GM21723 (cell line): ENCODE data around the gene ABCE1.

ENCODE experiments used
- ATAC-seq: cut with Tn5 transposase; IDR thresholded peaks from one replicate; pipeline ENCODE4 v1.9.1; 2021; ENCODE audit warnings: mild to moderate bottlenecking, moderate library complexity; ENCODE audit not compliant: unreplicated experiment

Gene ABCE1

DNA sequence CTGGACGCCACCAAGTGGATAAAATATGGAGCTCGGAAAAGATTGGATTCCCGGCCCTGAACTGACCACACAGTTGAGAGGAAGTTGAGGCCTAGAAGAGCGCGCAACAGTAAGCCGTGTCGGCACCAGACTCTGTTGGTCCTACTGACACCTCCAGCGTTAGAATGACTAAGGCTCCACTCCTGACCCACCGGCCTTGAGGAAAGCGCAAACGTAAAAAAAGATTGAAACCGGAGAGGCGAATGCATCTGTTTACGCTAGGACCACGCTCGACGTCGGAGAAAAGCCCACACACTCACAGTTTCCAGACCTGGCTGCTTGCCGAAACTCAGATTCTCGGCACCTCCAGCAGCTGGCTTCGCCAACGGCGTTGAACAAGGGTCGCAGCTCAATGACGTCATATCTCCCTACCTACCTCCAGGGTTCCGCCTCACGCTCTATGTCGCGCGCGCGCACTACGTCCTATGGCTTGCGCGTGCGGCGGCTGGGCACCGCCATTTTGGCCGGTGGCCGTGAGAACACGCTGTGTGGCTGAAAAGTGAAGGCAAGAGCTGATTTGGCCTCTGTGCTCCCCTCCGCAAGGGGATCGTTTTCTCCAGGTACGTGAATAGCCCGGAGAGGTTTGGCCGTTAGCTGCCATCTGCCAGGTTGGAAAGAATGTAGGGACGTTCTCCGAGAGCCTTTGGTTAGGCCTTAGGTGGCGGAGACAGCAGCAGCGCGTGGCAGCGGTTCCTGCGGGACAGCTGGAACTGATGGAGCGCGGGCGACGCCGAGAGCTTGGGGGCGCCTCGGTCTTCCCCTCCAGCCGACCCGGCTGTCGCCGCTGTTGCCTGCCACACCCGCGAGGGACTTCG, at the start of gene ABCE1, which contains the start of gene ANAPC10:
Gene ABCE1, plus strand, starts transcription at position 491 of the 854 bp plus-strand sequence. CDS start 6,102 bp downstream, outside the sequence.
Gene ANAPC10, minus strand, starts transcription at position 376 of the 854 bp plus-strand sequence. CDS start 2,097 bp downstream, outside the sequence.
- peak; percentile 82 for ATAC-seq

DNA sequence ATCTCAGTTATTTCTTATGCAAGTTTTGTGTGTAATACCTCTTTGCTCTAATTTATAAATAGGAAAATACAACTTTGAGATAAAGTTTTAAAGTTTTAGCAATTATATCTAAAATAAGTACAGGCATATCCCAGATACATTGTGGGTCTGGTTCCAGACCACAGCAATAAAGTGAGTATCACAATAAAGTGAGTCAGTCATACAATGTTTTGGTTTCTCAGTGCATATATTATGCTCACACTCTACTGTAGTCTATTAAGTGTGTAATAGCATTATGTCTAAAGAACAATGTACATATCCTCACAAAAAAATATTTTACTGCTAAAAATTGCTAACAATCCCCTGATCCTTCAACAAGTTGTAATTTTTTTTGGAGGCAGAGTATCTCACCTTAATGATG, 49.3 kb upstream of the ABCE1 start:
- ATAC-seq: no peak

DNA sequence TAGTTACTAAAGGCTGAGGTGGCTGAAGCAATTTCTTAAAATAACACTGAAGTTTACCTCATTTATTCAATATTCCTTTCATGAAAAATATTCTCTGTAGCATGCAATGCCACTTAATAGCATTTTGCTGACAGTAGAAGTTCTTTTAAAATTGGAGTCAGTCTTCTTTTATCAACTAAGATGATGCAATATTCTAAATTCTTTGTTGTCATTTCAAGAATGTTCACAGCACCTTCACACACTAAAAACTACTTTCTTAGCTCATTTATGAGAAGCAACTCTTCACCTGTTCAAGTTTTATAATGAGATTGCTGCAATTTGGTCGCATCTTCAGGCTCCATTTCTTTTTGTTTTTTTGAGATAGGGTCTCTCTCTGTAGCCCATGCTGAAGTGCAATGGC, 48.9 kb upstream of the ABCE1 start:
- ATAC-seq: no peak

DNA sequence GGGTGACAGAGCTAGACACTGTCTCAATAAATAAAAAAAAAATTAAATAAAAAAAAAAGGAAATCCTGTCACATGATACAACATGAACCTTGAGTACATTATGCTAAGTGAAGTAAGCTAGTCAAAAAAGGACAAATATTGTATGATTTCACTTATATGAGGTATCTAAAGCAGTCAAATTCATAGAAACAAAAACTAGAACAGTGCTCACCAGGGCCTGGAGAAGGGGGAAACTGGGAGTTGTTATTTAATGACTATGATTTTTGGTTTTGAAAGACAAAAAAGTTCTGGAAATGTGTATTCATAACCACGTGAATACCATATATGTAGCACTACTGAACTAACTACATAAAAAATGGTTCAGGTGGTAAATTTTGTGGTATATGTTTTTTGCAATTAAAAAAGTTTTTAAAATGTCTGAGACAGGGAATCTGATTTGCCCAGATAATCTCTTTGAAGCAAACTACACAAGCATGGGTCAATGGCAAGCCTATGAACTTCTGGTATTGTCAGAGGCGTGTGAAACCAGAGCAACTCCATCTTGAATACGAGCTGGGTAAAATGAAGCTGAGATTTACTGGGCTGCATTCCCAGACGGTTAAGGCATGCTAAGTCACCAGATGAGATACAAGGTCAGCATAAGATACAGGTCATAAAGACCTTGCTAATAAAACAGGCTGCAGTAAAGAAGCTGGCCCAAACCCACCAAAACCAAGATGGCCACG, 42.4 kb upstream of the ABCE1 start:
- no peak for ATAC-seq

DNA sequence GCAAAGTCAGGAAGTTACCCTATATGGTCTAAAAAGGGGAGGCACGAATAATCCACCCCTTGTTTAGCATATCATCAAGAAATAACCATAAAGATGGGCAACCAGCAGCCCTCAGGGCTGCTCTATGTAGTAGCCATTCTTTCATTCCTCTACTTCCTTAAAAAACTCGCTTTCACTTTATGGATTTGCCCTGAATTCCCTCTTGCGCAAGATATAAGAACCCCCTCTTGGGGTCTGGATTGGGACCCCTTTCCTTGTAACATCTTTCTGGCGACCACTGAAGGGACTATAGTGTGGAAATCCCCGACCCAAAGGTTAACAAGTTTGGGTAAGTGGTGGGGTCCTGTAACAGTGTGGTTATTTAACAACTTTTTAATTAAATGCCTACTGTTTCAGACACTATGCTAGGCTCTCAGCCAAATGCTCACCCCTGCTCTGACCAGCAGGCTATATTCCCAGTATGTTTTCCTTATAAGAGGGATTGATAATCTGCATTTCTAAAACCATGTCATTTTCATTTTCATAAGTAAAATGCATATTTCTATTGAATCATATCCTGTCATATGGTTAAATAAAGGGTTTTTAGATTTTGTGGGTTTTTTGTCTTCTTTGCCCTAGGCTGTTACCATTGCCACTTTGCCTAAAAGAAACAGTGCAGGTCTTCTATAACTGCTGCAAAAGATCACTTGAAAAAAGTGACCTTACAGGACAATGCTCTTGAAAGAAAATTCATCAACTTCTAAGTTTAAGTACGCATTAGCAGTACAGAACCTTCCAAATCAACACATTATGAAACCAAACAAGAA, 41.6 kb upstream of the ABCE1 start:
- ATAC-seq: no peak

DNA sequence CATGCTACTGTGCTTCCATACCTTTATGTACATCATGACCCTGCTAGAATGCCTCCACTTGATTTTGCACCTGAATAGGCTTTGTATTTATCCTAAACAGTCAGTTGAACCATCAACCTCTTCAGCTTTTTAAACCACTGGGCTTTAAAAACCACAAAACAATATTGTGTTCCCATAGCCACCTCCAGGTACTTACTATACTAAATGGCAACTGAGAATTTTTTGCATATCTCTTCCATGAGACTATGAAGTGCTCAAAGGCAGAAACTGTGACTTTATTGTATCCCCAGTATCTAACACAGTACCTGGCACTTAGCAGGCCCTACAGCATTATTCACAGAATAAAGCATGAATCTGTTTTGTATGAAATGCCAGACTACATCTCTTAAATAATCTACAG, 39.9 kb upstream of the ABCE1 start:
- ATAC-seq: no peak

DNA sequence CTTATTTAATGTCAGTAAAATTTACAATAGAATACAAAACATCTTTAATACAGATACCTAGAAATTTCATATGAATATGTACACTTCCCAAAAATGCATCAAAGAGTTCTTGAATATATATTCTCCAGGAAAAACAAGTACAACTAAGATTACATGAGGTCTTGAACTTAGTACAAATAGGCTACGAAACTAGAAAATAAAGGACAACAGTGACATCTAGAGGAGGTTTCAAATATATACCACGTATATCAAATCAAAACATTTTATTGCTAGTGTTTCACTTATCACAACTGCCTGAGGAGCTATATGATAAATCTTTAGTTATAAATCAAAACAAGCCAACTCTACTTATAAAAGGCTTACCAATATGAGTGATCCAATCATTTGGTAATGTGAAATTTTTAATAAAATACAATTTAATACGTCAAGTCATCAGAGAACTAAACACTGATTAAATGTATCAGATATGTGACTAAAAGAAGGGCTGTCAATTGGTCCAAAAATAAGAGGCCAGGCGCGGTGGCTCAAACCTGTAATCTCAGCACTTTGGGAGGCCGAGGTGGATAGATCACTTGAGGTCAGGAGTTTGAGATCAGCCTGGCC, 36.7 kb upstream of the ABCE1 start:
- peak; percentile 79 for ATAC-seq

DNA sequence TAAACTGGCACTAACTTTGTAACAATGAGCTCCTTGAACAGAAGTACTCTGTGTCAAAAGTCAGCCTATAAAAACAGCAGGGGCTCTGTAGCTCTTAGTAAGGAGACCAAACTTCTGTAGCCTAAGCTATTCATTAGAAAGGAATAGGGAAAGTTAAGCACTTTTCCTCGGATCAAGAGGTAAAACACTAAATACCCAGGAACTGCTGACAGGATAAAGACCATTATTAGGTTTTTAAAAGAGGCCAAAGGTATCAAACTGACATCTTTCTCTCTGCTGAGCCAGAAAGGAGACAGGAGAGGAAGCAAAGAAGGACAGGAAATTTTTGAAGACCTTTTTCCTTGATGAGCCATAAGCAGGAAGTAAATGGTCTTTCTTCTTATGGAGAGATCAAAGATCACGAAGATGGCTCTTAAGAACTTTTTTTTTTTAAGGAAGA, 32.0 kb upstream of the ABCE1 start:
- no peak for ATAC-seq

DNA sequence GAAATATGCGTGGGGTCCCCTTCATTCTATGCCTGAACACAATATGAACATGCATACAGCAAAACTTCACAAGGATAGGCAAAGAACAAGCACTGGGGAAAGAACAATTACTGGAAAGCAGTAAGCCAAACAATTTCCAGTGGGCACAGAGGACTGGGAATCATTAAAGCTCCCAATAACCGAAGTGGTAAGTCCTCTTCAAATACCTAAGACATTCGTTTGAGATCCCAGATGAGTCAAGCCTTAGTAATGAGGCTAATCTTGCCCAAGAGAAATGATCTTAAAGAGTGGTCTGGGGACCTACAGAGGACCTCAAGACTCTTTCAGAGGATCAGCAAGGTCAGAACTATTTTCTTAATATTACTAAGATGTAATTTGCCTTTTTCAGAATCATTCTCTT, 28.8 kb upstream of the ABCE1 start:
- ATAC-seq: no peak

DNA sequence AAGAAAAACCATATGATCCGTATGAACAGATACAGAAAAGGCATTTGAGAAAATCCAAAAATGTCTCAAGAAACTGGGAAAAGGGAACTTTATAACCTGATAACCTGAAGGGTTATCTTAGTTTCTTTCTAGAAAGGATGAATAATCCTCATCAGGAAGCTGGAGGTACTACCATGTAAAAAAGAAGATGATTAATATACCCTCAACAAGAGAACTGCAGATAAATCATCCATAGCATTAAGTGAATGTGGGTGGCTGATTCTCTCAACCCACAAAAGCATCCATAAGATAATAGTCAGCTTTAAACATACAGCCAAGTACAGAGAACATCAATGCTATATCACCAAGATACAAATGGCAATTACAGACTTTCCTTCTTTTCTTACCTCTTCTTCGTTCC, 26.6 kb upstream of the ABCE1 start:
- ATAC-seq: no peak

DNA sequence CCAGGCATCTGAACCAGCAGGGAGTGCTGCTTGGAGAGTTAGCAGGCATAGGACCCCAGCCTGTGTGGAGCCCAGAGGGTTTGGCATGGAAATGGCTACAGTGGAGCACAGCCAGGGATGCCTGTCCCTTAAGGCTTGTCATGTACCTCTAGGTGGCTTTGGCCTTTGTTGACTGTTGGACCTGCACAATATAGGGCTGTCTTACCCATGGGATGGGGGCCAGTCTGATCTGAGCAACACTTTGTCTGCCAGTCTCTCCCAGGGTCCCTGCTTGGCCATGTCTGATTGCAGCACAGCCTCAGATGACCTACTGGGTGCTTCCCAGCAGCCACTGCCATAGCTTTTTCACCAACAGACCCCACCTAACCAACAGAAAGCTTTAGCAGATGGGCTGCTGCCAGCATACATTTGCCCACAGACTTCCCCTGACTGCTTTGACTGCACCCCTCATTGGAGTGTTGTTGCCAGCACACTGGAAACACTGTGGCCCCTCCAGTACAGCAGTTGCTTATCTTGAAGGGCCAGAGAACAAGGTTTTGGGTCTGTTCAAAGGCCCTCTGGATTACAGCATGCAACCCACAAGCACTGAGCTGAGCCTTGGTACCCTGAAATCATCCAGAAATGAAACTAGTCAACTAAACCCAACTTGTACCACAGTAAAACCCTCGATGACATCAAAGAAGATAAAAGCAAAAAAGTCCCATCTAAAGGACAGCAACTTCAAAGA, 22.2 kb upstream of the ABCE1 start:
- ATAC-seq: no peak

DNA sequence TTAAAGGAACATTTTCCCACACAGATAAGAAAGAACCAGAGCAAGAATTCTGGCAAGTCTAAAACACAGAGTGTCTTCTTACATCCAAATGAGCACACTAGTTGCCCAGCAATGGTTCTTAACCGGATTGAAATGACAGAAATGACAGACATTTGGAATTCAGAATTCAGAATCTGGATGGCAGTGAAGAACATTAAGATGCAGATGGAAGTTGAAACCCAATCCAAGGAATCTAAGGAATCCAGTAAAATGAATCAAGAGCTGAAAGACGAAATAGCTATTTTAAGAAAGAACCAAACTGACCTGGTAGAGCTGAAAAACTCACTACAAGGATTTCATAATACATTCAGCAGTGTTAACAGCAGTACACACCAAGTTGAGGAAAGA, 21.6 kb upstream of the ABCE1 start:
- ATAC-seq: no peak

DNA sequence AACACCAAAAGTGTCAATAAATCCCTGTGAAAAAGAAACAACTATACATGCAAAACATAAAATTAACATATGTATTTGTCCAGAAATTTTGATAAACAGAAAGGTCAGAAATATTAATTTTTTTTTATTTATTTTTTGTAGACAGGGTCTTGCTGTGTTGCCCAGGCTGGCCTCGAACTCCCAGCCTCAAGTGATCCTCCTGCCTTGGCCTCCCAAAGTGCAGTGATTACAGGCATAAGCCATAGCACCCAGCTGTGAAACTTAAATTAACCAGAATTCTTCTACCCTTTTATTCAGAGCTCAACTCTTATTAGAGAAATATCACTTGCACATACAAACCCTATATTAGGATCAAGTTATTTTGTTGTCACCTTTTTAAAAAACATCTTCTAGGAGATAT, 16.4 kb upstream of the ABCE1 start:
- ATAC-seq: no peak

DNA sequence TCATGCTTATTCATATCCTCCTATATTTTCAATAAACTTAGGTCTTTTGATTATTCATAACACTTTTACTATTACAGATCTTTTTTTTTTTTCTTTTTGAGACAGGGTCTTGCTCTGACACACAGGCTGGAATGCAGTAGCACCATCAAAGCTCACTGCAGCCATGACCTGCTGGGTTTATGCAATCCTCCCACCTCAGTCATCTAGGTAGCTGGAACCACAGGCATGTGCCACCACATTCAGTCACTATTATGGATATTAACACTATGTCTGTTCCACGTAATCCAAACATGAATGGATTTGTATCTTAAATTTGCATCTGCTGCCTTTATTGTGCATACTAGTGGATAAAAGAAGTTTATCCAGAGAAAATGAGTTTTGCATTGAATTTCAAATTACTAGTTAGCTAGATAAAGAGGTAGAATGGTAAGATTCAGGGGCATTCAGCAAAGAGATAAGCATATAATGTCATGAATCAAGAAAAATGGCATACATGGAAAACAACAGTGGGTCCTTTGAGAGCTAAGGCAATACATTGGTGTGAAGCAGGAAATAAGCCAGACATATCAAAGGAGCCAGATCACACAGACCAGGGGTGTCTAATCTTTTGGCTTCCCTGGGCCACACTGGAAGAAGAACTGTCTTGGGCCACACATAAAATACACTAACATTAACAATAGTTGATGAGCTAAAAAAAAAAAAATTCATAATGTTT, 14.1 kb upstream of the ABCE1 start:
- ATAC-seq: no peak

DNA sequence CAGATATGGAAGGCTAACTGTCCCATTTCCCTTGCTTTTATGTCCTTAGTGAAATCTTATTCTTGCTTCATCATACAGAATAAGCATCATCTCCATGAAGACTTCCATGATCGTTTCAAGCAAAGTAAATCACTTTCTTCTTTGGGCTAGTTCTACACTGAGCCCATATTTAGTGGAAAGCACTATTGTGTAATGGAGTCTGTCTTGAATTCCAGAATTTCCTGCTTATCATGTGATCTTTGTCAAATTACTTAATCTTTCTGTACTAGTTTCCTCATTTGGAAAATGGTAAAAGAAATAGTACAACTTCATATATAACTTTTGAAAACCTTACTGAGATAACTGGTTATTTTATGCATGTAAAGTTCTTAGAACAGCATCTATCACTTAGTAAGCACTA, 7.7 kb upstream of the ABCE1 start:
- no peak for ATAC-seq

DNA sequence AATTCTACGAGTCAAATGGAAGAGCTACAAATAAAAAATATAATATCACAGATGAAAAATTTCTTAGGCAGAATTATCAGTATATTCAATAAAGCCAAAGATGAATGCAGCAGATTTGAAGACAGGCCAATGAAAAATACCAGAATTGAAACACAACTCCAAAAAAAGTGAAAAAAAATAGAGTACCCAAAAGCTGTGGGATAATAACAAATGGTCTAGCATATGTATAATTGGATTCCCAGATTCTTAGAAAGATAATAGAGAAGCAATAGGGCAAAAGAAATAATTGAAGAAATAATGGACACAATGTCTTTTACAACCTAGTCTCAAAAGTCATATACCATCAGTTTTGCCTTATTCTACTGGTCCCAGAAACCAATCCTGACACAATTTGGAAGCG, 4.5 kb upstream of the ABCE1 start:
- no peak for ATAC-seq

DNA sequence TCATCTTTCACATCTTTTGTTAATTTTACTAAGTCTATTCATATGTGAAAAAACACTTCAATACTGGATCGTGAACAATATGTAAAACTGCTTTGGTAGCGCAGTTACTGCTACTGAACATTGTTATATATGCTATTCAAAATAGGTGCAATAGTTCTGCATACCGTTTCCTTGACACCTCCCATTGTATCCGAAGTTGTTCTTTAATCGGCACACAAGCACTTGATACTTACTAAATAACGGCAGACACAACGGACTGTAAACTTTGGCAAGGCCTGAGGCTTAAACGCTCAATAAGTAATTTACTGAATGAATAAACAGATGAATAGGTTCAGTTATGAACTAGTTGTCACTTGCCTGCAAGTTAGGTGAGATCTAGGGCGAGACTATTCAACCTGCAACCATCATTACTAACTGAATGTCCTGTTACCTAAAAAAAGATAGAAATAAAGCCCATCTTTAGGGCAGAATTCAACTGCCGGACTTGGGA, 735 bp upstream of the ABCE1 start:
- ATAC-seq: peak; percentile 4

DNA sequence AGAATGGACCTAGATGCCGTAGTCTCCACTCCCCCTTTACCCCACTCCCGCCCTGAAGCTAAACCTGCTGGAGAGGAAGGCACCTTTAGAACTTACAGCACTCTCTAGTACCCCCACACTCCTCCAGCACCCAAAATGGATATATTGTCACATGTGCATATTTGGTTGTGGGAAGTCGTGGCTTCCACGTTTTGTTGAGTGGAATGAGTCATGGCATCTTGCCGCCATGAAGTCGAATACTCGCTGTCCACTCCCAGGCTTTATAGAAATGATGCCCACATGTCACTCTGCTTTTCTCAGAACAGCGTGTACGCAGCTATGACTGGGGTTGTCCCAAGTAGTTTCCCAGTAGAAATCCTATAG, 545 bp downstream of the ABCE1 start:
- ATAC-seq: peak; percentile 29

DNA sequence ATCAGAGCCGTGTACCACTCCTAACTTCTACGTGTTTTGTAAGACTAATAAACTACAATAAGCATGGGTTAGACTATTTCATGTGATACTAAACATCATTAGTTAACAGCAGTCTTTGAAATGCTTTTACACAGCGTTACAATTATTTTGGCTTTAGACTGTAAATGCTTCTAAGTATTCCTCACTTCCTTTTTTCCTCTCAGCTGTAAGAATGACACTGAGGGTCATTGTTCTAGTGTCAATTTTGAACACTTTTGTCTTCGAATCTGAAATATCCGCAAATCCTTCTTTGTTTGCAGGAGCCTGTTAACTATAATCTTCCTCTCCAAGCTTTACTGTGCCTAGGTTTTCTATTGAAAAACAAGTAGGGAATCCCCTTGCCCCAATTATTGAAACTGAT, 1.5 kb downstream of the ABCE1 start:
- no peak for ATAC-seq
